ENCODE measurements around the gene NRXN3.
"Not testable (repeated sequence)": the region's sequence is repeated elsewhere in the genome, so short reads cannot be mapped to it uniquely, and the experiment has no call there.

The NRXN3 gene

DNA sequence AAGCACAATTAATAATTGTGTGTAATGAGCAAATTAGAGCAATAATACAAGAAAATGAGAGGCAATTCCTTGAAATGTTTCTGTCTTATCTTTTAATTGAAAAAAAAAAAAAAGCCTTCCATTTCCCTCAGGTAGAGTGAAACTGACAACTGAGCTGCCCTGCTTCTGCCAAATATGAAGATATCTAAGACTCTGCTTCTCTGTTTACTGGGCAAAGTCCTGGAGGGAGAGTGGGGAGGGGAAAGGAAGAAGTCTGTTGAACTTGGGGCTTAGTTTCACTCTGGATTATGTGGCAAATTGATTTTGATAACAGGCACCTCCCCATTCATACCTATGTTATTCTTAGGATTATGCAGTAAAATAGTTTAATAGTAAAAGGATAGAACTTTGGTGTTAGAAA lies 364.9 kb downstream of the NRXN3 start (continued):
- TF ChIP-seq ZNF174 (tag by site-specific recombination; IDR thresholded peaks at IDR 0.05) = no peak
- TF ChIP-seq SCRT2 (tag by site-specific recombination; IDR thresholded peaks at IDR 0.05) = no peak
- no peak for TF ChIP-seq OVOL3 (tag by site-specific recombination; IDR thresholded peaks at IDR 0.05)
- no peak for TF ChIP-seq ZNF837 (tag by site-specific recombination; IDR thresholded peaks at IDR 0.05)

DNA sequence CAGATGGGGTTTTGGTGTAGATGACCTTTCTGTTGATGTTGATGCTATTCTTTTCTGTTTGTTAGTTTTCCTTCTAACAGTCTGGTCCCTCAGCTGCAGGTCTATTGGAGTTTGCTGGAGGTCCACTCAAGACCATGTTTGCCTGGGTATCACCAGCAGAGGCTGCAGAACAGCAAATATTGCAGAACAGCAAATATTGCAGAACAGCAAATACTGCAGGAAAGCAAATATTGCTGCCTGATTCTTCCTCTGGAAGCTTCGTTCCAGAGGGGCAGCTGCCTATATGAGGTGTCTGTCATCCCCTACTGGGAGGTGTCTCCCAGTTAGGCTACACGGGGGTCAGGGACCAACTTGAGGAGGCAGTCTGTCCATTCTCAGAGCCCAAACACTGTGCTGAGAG lies 371.6 kb downstream of the NRXN3 start:
- H3K4me1 ChIP-seq (ENCODE audit: control insufficient read depth, insufficient read depth, low read length); H3K27ac ChIP-seq (ENCODE audit: extremely low read depth, low read depth, low read length); H3K4me3 ChIP-seq (ENCODE audit: low read depth, low read length); H3K9me3 ChIP-seq (ENCODE audit: control insufficient read depth, insufficient read depth, low read depth, low read length); H3K36me3 ChIP-seq (ENCODE audit: control insufficient read depth in 2 of 2, insufficient read depth in 1 of 2, low read length in 2 of 2); POLR2A ChIA-PET: not testable (repeated sequence)
- CTCF ChIA-PET = interaction anchor here (0.7 kb wide), 1 partner anchor 116 kb away, joined by 3 read pairs; no protein-coding TSS in a partner anchor

DNA sequence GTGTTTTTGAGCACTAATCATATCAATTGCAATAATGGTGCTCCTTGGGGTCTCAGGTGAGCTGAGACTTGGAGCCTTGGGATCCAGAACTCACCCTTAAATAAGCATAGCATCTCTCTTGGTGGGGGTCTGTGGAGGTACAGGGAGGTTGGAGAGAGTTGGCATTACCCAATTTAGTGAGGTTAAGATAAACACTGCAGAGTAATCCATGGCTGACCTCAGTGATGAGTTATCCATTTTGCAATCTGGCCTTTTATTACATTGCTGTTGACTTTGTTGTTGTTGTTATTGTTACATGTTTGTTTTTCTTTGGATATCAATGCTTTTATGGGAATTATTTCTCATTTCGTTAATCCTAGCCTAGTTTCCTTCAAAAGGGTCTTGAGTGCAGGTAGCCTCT lies 373.3 kb downstream of the NRXN3 start:
- H3K36me3 ChIP-seq (ENCODE audit: control insufficient read depth in 2 of 2, insufficient read depth in 1 of 2, low read length in 2 of 2) = no peaks in the 10 kb centered on the region
- no peaks in the 10 kb centered on the region for H3K9me3 ChIP-seq (ENCODE audit: control insufficient read depth, insufficient read depth, low read depth, low read length)
- ChIA-PET CTCF (interaction anchor here (0.5 kb wide), 1 partner anchor 434 kb away, joined by 3 read pairs; no protein-coding TSS in a partner anchor), POLR2A (no interaction called here)
- H3K27ac ChIP-seq (ENCODE audit: extremely low read depth, low read depth, low read length) = no peak overlapping the region
- TF ChIP-seq ZNF169 (tag by site-specific recombination; IDR thresholded peaks at IDR 0.05) (no peak), BCL11A (tag by site-specific recombination; IDR thresholded peaks at IDR 0.05; ENCODE audit: low read depth) (no peak), ZNF560 (tag by site-specific recombination; IDR thresholded peaks at IDR 0.05; ENCODE audit: borderline replicate concordance) (no peak), ZFP3 (tag by site-specific recombination; IDR thresholded peaks at IDR 0.05; ENCODE audit: low read depth) (no peak), ZNF174 (tag by site-specific recombination; IDR thresholded peaks at IDR 0.05) (no peak), IKZF3 (tag by site-specific recombination; IDR thresholded peaks at IDR 0.05) (no peak), SALL2 (tag by site-specific recombination; IDR thresholded peaks at IDR 0.05; ENCODE audit: borderline replicate concordance) (no peak), ZNF10 (tag by site-specific recombination; IDR thresholded peaks at IDR 0.05) (no peak)
- TF ChIP-seq, protein P1, sequence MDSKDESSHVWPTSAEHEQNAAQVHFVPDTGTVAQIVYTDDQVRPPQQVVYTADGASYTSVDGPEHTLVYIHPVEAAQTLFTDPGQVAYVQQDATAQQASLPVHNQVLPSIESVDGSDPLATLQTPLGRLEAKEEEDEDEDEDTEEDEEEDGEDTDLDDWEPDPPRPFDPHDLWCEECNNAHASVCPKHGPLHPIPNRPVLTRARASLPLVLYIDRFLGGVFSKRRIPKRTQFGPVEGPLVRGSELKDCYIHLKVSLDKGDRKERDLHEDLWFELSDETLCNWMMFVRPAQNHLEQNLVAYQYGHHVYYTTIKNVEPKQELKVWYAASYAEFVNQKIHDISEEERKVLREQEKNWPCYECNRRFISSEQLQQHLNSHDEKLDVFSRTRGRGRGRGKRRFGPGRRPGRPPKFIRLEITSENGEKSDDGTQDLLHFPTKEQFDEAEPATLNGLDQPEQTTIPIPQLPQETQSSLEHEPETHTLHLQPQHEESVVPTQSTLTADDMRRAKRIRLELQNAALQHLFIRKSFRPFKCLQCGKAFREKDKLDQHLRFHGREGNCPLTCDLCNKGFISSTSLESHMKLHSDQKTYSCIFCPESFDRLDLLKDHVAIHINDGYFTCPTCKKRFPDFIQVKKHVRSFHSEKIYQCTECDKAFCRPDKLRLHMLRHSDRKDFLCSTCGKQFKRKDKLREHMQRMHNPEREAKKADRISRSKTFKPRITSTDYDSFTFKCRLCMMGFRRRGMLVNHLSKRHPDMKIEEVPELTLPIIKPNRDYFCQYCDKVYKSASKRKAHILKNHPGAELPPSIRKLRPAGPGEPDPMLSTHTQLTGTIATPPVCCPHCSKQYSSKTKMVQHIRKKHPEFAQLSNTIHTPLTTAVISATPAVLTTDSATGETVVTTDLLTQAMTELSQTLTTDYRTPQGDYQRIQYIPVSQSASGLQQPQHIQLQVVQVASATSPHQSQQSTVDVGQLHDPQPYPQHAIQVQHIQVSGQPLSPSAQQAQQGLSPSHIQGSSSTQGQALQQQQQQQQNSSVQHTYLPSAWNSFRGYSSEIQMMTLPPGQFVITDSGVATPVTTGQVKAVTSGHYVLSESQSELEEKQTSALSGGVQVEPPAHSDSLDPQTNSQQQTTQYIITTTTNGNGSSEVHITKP (tag by site-specific recombination; IDR thresholded peaks at IDR 0.05) = no peak
- TF ChIP-seq, protein P2, sequence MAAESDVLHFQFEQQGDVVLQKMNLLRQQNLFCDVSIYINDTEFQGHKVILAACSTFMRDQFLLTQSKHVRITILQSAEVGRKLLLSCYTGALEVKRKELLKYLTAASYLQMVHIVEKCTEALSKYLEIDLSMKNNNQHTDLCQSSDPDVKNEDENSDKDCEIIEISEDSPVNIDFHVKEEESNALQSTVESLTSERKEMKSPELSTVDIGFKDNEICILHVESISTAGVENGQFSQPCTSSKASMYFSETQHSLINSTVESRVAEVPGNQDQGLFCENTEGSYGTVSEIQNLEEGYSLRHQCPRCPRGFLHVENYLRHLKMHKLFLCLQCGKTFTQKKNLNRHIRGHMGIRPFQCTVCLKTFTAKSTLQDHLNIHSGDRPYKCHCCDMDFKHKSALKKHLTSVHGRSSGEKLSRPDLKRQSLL (tag by site-specific recombination; IDR thresholded peaks at IDR 0.05) = no peak
- TF ChIP-seq, protein P3, sequence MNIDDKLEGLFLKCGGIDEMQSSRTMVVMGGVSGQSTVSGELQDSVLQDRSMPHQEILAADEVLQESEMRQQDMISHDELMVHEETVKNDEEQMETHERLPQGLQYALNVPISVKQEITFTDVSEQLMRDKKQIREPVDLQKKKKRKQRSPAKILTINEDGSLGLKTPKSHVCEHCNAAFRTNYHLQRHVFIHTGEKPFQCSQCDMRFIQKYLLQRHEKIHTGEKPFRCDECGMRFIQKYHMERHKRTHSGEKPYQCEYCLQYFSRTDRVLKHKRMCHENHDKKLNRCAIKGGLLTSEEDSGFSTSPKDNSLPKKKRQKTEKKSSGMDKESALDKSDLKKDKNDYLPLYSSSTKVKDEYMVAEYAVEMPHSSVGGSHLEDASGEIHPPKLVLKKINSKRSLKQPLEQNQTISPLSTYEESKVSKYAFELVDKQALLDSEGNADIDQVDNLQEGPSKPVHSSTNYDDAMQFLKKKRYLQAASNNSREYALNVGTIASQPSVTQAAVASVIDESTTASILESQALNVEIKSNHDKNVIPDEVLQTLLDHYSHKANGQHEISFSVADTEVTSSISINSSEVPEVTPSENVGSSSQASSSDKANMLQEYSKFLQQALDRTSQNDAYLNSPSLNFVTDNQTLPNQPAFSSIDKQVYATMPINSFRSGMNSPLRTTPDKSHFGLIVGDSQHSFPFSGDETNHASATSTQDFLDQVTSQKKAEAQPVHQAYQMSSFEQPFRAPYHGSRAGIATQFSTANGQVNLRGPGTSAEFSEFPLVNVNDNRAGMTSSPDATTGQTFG (tag by site-specific recombination; IDR thresholded peaks at IDR 0.05; ENCODE audit: borderline replicate concordance) = no peak
- no peak overlapping the region for H3K4me3 ChIP-seq (ENCODE audit: low read depth, low read length)
- no peaks in the 10 kb centered on the region for H3K4me1 ChIP-seq (ENCODE audit: control insufficient read depth, insufficient read depth, low read length)
